A549 treated with Mapracorat at 1 μM for 4 hours (cell line): ENCODE measurements around the gene DEPP1. TPM values are rescaled to one million over a fixed set of nuclear protein-coding genes. Genes with fewer than 3 reads are reported as not detected.

ENCODE experiments used
- total RNA-seq: library from RNA; stranded (reverse); fragments of 200-300 nt; extraction: Qiagen RNA extraction; gene quantifications from 5 replicates; pipeline ENCODE4 v1.2.3, GENCODE V29; 2022

DEPP1 gene
- total RNA-seq = 1.6 to 2.5 TPM (median 2.0 TPM) in 5 replicates

GRCh38 chr10:44978570-44979280 lies at the start of gene DEPP1:
DEPP1 (minus strand) TSS chr10:44978809; CDS start chr10:44978030, 779 bp downstream.

GRCh38 chr10:45000752-45001380 lies 22.3 kb upstream of the DEPP1 start, which contains the start of gene ZNF22:
ZNF22 (plus strand) TSS chr10:45000923; CDS start chr10:45003369, 2,446 bp downstream.

GRCh38 chr10:44959247-44960087 lies 19.1 kb downstream of the DEPP1 start, which contains the start of gene RASSF4:
RASSF4 (plus strand) TSS chr10:44959802; CDS start chr10:44970203, 10,401 bp downstream.

Other genes with a start within 250 kb of the DEPP1 start
- not detected in 5 replicates for gene TMEM72, start 67.5 kb downstream of the DEPP1 start, total RNA-seq
- gene RASSF4, start 19.0 kb downstream of the DEPP1 start, total RNA-seq = 2.9 to 4.1 TPM (median 3.6 TPM) in 5 replicates
- gene ZNF22, start 22.1 kb upstream of the DEPP1 start, total RNA-seq = 5.3 to 6.6 TPM (median 5.8 TPM) in 5 replicates